Measurements from ENCODE around the gene DIAPH2.

Gene DIAPH2

GRCh38 chrX:96883608-96884007 lies 199.0 kb downstream of the DIAPH2 start, which contains the start of gene RPA4:
TSS of gene RPA4 (plus strand) at chrX:96883908. CDS start at chrX:96884311, 403 bp downstream.
- no peaks in the 10 kb centered on the region for H3K9me3 ChIP-seq (ENCODE audit: low read length)
- no peaks in the 10 kb centered on the region for H3K36me3 ChIP-seq (ENCODE audit: insufficient read depth, low read length)
- no peaks in the 10 kb centered on the region for H3K27me3 ChIP-seq (ENCODE audit: control insufficient read depth in 1 of 2, insufficient read depth in 2 of 2, low read length in 2 of 2)
- H3K4me3 ChIP-seq (ENCODE audit: low read depth in 1 of 2, low read length in 2 of 2) = no peak within 1 kb of the TSS
- no peak within 1 kb of the TSS for H3K27ac ChIP-seq (ENCODE audit: low read depth, low read length)
- H3K9ac ChIP-seq (ENCODE audit: low read length) = no peak within 1 kb of the TSS
- H3K4me1 ChIP-seq (ENCODE audit: insufficient read depth, low read length) = no peaks in the 10 kb centered on the region

- Histone ChIP-seq H3K27ac (ENCODE audit: low read depth, low read length) (no peak overlapping the region), H3K27me3 (ENCODE audit: control insufficient read depth in 1 of 2, insufficient read depth in 2 of 2, low read length in 2 of 2) (no peaks in the 10 kb centered on the region), H3K4me1 (ENCODE audit: insufficient read depth, low read length) (no peaks in the 10 kb centered on the region), H3K9me3 (ENCODE audit: low read length) (no peaks in the 10 kb centered on the region), H3K4me3 (ENCODE audit: low read depth in 1 of 2, low read length in 2 of 2) (no peak overlapping the region), H3K36me3 (ENCODE audit: insufficient read depth, low read length) (no peaks in the 10 kb centered on the region), H3K9ac (ENCODE audit: low read length) (no peak overlapping the region)
Observed at GRCh38 chrX:96884027-96884426, 199.4 kb downstream of the DIAPH2 start.

DNA sequence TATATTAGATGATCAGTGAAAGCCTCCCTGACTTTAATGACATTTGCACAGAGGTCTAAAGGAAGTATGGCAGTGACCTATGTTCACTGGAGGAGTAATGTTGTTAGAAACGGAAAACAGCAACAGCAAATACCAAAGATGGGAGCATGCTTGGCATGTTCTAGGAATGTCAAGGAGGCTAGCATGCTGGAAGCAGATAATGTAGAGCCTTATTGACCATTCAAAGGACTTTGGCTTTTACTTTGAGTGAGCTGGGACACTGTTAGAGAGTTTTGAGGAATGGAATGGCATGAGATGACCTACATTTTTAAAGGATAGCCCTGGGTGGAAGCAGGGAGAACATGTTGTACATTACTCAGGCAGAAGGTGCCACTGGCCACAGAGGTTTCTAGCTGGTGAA lies 205.1 kb downstream of the DIAPH2 start:
- Histone ChIP-seq H3K9ac (ENCODE audit: low read length) (no peak overlapping the region), H3K27me3 (ENCODE audit: control insufficient read depth in 1 of 2, insufficient read depth in 2 of 2, low read length in 2 of 2) (no peaks in the 10 kb centered on the region), H3K4me3 (ENCODE audit: low read depth in 1 of 2, low read length in 2 of 2) (no peak overlapping the region), H3K4me1 (ENCODE audit: insufficient read depth, low read length) (peaks cover 6% of the 10 kb centered on the region), H3K36me3 (ENCODE audit: insufficient read depth, low read length) (no peaks in the 10 kb centered on the region), H3K27ac (ENCODE audit: low read depth, low read length) (no peak overlapping the region), H3K9me3 (ENCODE audit: low read length) (no peaks in the 10 kb centered on the region)

GRCh38 chrX:96906741-96907140 lies 222.1 kb downstream of the DIAPH2 start:
- no peak overlapping the region for H3K27ac ChIP-seq (ENCODE audit: low read depth, low read length)
- H3K9me3 ChIP-seq (ENCODE audit: low read length) = no peaks in the 10 kb centered on the region
- no peak overlapping the region for H3K9ac ChIP-seq (ENCODE audit: low read length)
- H3K27me3 ChIP-seq (ENCODE audit: control insufficient read depth in 1 of 2, insufficient read depth in 2 of 2, low read length in 2 of 2) = no peaks in the 10 kb centered on the region
- H3K4me3 ChIP-seq (ENCODE audit: low read depth in 1 of 2, low read length in 2 of 2) = no peak overlapping the region
- no peaks in the 10 kb centered on the region for H3K36me3 ChIP-seq (ENCODE audit: insufficient read depth, low read length)
- H3K4me1 ChIP-seq (ENCODE audit: insufficient read depth, low read length) = no peaks in the 10 kb centered on the region

DNA sequence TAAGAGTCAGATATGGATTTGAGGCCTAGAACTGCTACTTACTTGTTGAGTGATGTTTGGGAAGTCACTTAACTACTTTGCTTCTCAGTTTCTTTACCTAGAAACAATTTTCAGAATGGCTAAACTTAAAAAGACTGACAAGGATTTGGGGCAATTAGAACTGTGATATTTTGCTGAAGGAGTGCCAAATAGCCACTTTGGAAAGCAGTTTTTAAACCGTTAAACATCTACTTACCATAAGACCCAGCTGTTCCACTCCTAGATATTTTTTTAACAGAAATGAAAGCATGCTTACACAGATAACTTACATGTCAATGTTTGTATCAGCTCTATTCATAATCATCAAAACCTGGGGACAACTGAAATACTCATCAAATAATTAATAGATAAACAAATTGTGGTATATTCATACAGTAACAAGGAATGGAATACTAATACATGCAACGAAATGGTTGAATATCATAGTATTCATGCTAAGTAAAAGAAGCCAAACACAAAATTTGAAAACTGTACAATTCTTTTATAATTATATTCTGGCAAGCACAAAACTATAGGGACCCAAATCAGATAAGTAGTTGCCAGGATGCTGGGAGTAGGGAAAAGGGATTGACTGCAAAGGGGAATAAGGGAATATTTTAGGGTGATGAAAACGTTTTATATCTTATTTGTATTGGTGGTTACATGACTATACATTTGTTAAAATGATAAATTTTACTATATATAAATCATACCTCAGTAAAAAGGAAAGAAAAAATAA lies 223.1 kb downstream of the DIAPH2 start:
- Histone ChIP-seq H3K4me3 (ENCODE audit: low read depth in 1 of 2, low read length in 2 of 2) (no peak overlapping the region), H3K27me3 (ENCODE audit: control insufficient read depth in 1 of 2, insufficient read depth in 2 of 2, low read length in 2 of 2) (no peaks in the 10 kb centered on the region), H3K27ac (ENCODE audit: low read depth, low read length) (no peak overlapping the region), H3K9me3 (ENCODE audit: low read length) (no peaks in the 10 kb centered on the region), H3K9ac (ENCODE audit: low read length) (no peak overlapping the region), H3K36me3 (ENCODE audit: insufficient read depth, low read length) (no peaks in the 10 kb centered on the region), H3K4me1 (ENCODE audit: insufficient read depth, low read length) (no peaks in the 10 kb centered on the region)

DNA sequence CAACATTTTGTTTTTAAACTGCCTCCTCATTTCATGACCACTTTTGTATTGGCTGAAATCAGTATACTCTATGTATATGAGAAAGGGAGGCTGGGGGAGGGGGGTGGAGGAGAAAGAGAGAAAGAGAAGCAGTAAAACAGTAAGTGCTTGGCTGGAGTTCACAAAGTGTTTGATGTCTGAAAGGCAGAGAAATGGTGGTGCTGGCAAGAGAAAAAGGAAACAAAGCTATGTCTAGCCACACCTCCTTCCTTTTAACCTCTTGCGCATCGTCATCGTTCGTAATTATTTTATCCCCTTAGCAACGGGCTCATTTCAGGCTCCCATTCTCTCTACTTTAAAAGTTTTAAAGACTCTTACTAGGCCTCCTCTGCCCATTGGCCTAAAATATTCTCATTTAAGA lies 224.6 kb downstream of the DIAPH2 start:
- Histone ChIP-seq H3K27me3 (ENCODE audit: control insufficient read depth in 1 of 2, insufficient read depth in 2 of 2, low read length in 2 of 2) (no peaks in the 10 kb centered on the region), H3K27ac (ENCODE audit: low read depth, low read length) (no peak overlapping the region), H3K4me3 (ENCODE audit: low read depth in 1 of 2, low read length in 2 of 2) (no peak overlapping the region), H3K4me1 (ENCODE audit: insufficient read depth, low read length) (no peaks in the 10 kb centered on the region), H3K9me3 (ENCODE audit: low read length) (no peaks in the 10 kb centered on the region), H3K9ac (ENCODE audit: low read length) (no peak overlapping the region), H3K36me3 (ENCODE audit: insufficient read depth, low read length) (no peaks in the 10 kb centered on the region)

GRCh38 chrX:96918864-96919263 lies 234.2 kb downstream of the DIAPH2 start:
- Histone ChIP-seq H3K9ac (ENCODE audit: low read length) (no peak overlapping the region), H3K4me1 (ENCODE audit: insufficient read depth, low read length) (no peaks in the 10 kb centered on the region), H3K4me3 (ENCODE audit: low read depth in 1 of 2, low read length in 2 of 2) (no peak overlapping the region), H3K27me3 (ENCODE audit: control insufficient read depth in 1 of 2, insufficient read depth in 2 of 2, low read length in 2 of 2) (no peaks in the 10 kb centered on the region), H3K36me3 (ENCODE audit: insufficient read depth, low read length) (no peaks in the 10 kb centered on the region), H3K9me3 (ENCODE audit: low read length) (no peaks in the 10 kb centered on the region), H3K27ac (ENCODE audit: low read depth, low read length) (no peak overlapping the region)

DNA sequence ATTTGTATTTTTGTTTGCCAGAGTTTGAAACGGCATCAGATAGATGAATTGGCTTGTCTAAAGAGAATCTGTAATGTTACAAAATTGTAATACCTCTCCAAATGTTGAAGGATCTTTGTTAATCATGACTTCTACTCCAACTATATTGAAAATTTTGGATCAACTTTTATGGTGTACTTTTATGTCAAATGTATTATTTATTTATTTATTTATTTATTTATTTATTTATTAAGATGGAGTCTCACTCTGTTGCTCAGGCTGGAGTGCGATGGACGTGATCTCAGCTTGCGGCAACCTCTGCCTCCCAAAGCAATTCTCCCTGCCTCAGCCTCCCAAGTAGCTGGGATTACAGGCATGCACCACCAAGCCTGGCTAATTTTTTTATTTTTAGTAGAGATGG lies 235.0 kb downstream of the DIAPH2 start:
- H3K27ac ChIP-seq (ENCODE audit: low read depth, low read length) = no peak overlapping the region
- no peaks in the 10 kb centered on the region for H3K4me1 ChIP-seq (ENCODE audit: insufficient read depth, low read length)
- H3K9me3 ChIP-seq (ENCODE audit: low read length) = no peaks in the 10 kb centered on the region
- H3K9ac ChIP-seq (ENCODE audit: low read length) = no peak overlapping the region
- H3K4me3 ChIP-seq (ENCODE audit: low read depth in 1 of 2, low read length in 2 of 2) = no peak overlapping the region
- no peaks in the 10 kb centered on the region for H3K27me3 ChIP-seq (ENCODE audit: control insufficient read depth in 1 of 2, insufficient read depth in 2 of 2, low read length in 2 of 2)
- no peaks in the 10 kb centered on the region for H3K36me3 ChIP-seq (ENCODE audit: insufficient read depth, low read length)

GRCh38 chrX:96924581-96924980 lies 239.9 kb downstream of the DIAPH2 start:
- Histone ChIP-seq H3K9ac (ENCODE audit: low read length) (no peak overlapping the region), H3K9me3 (ENCODE audit: low read length) (no peaks in the 10 kb centered on the region), H3K36me3 (ENCODE audit: insufficient read depth, low read length) (no peaks in the 10 kb centered on the region), H3K27me3 (ENCODE audit: control insufficient read depth in 1 of 2, insufficient read depth in 2 of 2, low read length in 2 of 2) (no peaks in the 10 kb centered on the region), H3K27ac (ENCODE audit: low read depth, low read length) (no peak overlapping the region), H3K4me1 (ENCODE audit: insufficient read depth, low read length) (no peaks in the 10 kb centered on the region), H3K4me3 (ENCODE audit: low read depth in 1 of 2, low read length in 2 of 2) (no peak overlapping the region)

DNA sequence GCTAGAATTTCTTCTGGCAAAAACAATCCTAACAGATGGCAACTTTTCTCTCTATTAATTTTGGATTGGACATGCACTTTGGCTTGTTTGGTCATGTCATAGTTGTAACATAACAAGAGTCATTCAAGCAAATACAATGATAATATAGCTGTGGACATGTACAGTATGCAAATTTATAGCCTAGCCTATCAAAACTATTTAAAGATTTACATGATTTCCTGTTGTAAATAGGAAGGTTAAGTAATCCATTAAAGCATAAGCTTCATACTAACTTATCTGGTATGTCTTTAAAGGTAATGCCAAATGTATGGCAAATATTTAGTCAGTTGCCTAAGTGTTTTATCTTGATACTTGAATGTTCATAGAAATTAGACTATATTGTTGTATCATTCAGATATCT lies 244.4 kb downstream of the DIAPH2 start:
- no peaks in the 10 kb centered on the region for H3K9me3 ChIP-seq (ENCODE audit: low read length)
- H3K27ac ChIP-seq (ENCODE audit: low read depth, low read length) = no peak overlapping the region
- no peak overlapping the region for H3K9ac ChIP-seq (ENCODE audit: low read length)
- no peaks in the 10 kb centered on the region for H3K36me3 ChIP-seq (ENCODE audit: insufficient read depth, low read length)
- H3K4me1 ChIP-seq (ENCODE audit: insufficient read depth, low read length) = no peaks in the 10 kb centered on the region
- no peaks in the 10 kb centered on the region for H3K27me3 ChIP-seq (ENCODE audit: control insufficient read depth in 1 of 2, insufficient read depth in 2 of 2, low read length in 2 of 2)
- no peak overlapping the region for H3K4me3 ChIP-seq (ENCODE audit: low read depth in 1 of 2, low read length in 2 of 2)

- H3K9ac ChIP-seq (ENCODE audit: low read length) = no peak overlapping the region
- H3K27me3 ChIP-seq (ENCODE audit: control insufficient read depth in 1 of 2, insufficient read depth in 2 of 2, low read length in 2 of 2) = no peaks in the 10 kb centered on the region
- no peaks in the 10 kb centered on the region for H3K36me3 ChIP-seq (ENCODE audit: insufficient read depth, low read length)
- no peaks in the 10 kb centered on the region for H3K9me3 ChIP-seq (ENCODE audit: low read length)
- no peak overlapping the region for H3K27ac ChIP-seq (ENCODE audit: low read depth, low read length)
- H3K4me1 ChIP-seq (ENCODE audit: insufficient read depth, low read length) = no peaks in the 10 kb centered on the region
- no peak overlapping the region for H3K4me3 ChIP-seq (ENCODE audit: low read depth in 1 of 2, low read length in 2 of 2)
Observed at GRCh38 chrX:96957718-96958117, 273.1 kb downstream of the DIAPH2 start.

DNA sequence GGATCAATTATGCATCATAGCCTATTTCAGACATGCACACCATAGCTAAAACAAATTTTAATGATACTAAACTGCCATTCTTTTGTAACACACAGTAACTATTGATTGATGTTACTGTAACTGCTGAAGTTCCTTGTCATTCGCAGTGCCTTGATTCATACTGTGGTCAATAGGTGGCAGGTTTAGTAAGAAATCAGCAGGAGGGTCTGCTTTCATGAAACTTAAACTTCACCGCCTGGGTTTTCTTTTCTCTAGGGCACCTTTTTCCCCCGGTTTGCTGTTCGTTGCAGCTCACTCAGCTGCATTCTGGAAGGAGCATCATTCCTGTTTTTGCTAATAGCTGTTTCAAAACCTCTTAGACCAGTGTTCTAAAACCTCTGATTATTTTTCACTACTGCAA lies 287.2 kb downstream of the DIAPH2 start:
- no peaks in the 10 kb centered on the region for H3K36me3 ChIP-seq (ENCODE audit: insufficient read depth, low read length)
- H3K4me1 ChIP-seq (ENCODE audit: insufficient read depth, low read length) = no peaks in the 10 kb centered on the region
- H3K9me3 ChIP-seq (ENCODE audit: low read length) = no peaks in the 10 kb centered on the region
- H3K27ac ChIP-seq (ENCODE audit: low read depth, low read length) = no peak overlapping the region
- H3K9ac ChIP-seq (ENCODE audit: low read length) = no peak overlapping the region
- H3K27me3 ChIP-seq (ENCODE audit: control insufficient read depth in 1 of 2, insufficient read depth in 2 of 2, low read length in 2 of 2) = peaks cover 0 to 5% of the 10 kb centered on the region in 2 donors
- H3K4me3 ChIP-seq (ENCODE audit: low read depth in 1 of 2, low read length in 2 of 2) = no peak overlapping the region
